Endothelial cell of umbilical vein (primary cell): ENCODE measurements around the gene ANGPT4.

ENCODE experiments used
- EZH2 ChIP-seq: IDR thresholded peaks from 2 replicates; pipeline ENCODE4 v1.6.1; 2012; ENCODE audit warnings: borderline replicate concordance, low read depth, mild to moderate bottlenecking, moderate library complexity, low read length, inconsistent platforms; ENCODE audit not compliant: severe bottlenecking
- JUN ChIP-seq: IDR thresholded peaks from 2 replicates; pipeline ENCODE4 v1.6.1; 2011; ENCODE audit warnings: borderline replicate concordance, low read depth; ENCODE audit not compliant: insufficient read length, insufficient read depth
- MAX ChIP-seq: IDR thresholded peaks from 2 replicates; pipeline ENCODE4 v1.6.1; 2011; ENCODE audit not compliant: insufficient read depth, insufficient read length
- POLR2A ChIP-seq: IDR thresholded peaks from 2 replicates; pipeline ENCODE4 v1.6.1; 2012; ENCODE audit warnings: low read depth, mild to moderate bottlenecking, control low read depth, low read length
- POLR2AphosphoS5 ChIP-seq: IDR thresholded peaks from 2 replicates; pipeline ENCODE4 v1.6.1; 2012; ENCODE audit warnings: low read depth, mild to moderate bottlenecking, control low read depth, low read length, moderate library complexity; ENCODE audit not compliant: insufficient read depth
- TF ChIP-seq, protein P1 (sequence below), 2 donors: IDR thresholded peaks; 1 replicate in 1 of 2; 2 replicates in 1 of 2; pipeline ENCODE4 v1.5.1; 2011; ENCODE audit warnings: low read length in 2 of 2, mild to moderate bottlenecking in 2 of 2, moderate library complexity in 2 of 2, control low read depth in 1 of 2, inconsistent platforms in 1 of 2, low read depth in 1 of 2; ENCODE audit not compliant: insufficient read depth in 1 of 2; ENCODE audit errors: extremely low read depth in 1 of 2

- TF ChIP-seq POLR2A (no peak), POLR2AphosphoS5 (no peak), EZH2 (no peak), MAX (no peak), JUN (no peak)
- TF ChIP-seq, protein P1, sequence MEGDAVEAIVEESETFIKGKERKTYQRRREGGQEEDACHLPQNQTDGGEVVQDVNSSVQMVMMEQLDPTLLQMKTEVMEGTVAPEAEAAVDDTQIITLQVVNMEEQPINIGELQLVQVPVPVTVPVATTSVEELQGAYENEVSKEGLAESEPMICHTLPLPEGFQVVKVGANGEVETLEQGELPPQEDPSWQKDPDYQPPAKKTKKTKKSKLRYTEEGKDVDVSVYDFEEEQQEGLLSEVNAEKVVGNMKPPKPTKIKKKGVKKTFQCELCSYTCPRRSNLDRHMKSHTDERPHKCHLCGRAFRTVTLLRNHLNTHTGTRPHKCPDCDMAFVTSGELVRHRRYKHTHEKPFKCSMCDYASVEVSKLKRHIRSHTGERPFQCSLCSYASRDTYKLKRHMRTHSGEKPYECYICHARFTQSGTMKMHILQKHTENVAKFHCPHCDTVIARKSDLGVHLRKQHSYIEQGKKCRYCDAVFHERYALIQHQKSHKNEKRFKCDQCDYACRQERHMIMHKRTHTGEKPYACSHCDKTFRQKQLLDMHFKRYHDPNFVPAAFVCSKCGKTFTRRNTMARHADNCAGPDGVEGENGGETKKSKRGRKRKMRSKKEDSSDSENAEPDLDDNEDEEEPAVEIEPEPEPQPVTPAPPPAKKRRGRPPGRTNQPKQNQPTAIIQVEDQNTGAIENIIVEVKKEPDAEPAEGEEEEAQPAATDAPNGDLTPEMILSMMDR (IDR thresholded peaks at IDR 0.05; ENCODE audit: extremely low read depth in 1 of 2, insufficient read depth in 1 of 2, low read depth in 1 of 2, low read length in 2 of 2) = no peak
Measured at GRCh38 chr20:871436-871835, 44.7 kb downstream of the ANGPT4 start.
